Panc1 (cell line): ENCODE measurements around the gene FHOD1.
A peak's percentile ranks its signal among the peaks of the same experiment; 100 is the strongest.

Experiments used
- CTCF ChIP-seq: fragments of 450-650 bp; IDR thresholded peaks from 2 replicates; pipeline ENCODE4 v1.5.1; 2017; ENCODE audit warnings: mild to moderate bottlenecking
- POLR2AphosphoS5 ChIP-seq: IDR thresholded peaks from 2 replicates; pipeline ENCODE4 v1.6.1; 2012; ENCODE audit warnings: mild to moderate bottlenecking, low read depth, low read length, moderate library complexity
- REST ChIP-seq, 2 experiments: IDR thresholded peaks; 2 replicates each; pipeline ENCODE4 v1.6.1; 2011 to 2012; ENCODE audit warnings: low read depth in 2 of 2, control low read depth in 1 of 2, low read length in 1 of 2, mild to moderate bottlenecking in 1 of 2, moderate library complexity in 1 of 2; ENCODE audit not compliant: insufficient read depth in 1 of 2
- TCF7L2 ChIP-seq: IDR thresholded peaks from 2 replicates; pipeline ENCODE4 v1.6.1; 2011; ENCODE audit warnings: mild to moderate bottlenecking, low read depth, low read length, inconsistent platforms

DNA sequence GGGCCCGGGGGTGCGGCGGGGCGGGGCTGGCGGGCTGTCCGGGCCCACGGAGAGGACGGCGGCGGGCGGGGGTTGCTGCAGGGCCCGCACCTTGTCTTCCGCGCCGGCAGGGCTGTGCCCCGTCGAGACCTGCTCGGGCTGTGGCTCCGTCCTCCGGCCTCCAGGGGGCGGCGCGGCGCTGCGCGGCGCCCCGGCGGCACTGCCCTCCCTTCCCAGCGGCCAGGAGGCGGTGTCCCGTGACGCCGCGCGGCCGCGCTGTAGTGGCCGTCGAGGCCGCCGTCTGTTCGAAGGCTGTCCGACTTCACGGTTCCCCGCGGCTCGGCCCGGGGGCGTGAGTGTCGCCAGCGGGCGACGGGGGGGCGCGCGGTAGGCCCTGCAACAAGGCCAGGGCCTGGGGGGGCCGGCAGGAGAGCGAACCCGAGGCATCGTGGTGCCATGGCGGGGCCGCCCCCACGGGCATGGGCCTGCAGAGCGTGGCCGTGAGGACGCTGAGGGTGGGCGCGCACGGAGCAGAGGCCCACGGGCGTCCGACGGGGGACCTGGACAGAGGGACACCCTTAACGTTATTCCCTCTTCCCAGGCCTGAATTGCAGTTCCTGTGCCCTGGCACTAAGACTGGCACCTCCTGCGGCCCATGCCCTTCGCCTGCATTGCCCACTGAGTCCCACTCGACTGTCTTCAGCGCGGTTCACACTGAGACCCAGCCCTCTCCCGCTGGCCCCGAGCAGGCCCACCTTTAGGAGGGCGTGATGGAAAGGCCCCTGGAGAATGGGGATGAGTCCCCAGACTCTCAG is 32.2 kb upstream of the FHOD1 start, which contains the start of gene PLEKHG4:
- TF ChIP-seq CTCF (peak; percentile 88), REST (IDR thresholded peaks at IDR 0.05; ENCODE audit: insufficient read depth in 1 of 2, low read depth in 2 of 2, low read length in 1 of 2) (no peak), POLR2AphosphoS5 (no peak), TCF7L2 (no peak)
